GM12801 (cell line): ENCODE measurements around the gene CSK.

ENCODE experiments used
- CTCF ChIP-seq: IDR thresholded peaks from one replicate; pipeline ENCODE4 v1.5.1; 2011; ENCODE audit warnings: control low read depth; ENCODE audit not compliant: insufficient read length; ENCODE audit errors: extremely low read depth

Gene CSK

GRCh38 chr15:74843891-74844299, 62.0 kb downstream of the CSK start:
- TF ChIP-seq CTCF, result no peak

GRCh38 chr15:74844319-74845207, 62.7 kb downstream of the CSK start:
- no peak for TF ChIP-seq CTCF

GRCh38 chr15:74845208-74845568, 63.3 kb downstream of the CSK start:
- no peak for TF ChIP-seq CTCF

GRCh38 chr15:74845581-74845980, 63.7 kb downstream of the CSK start:
- TF ChIP-seq CTCF, result no peak

GRCh38 chr15:74847432-74847831, 65.6 kb downstream of the CSK start:
- TF ChIP-seq CTCF, result no peak

- TF ChIP-seq CTCF, result no peak
These were observed 68.5 kb downstream of the CSK start for GRCh38 chr15:74850393-74850792.

- no peak for TF ChIP-seq CTCF
These were observed 70.1 kb downstream of the CSK start for GRCh38 chr15:74851960-74852359.
